ENCODE results near the gene SPPL3.

- no peak for TF ChIP-seq CTCF (IDR thresholded peaks at IDR 0.05; ENCODE audit: low read depth, low read length, missing input control)
- no peak for TF ChIP-seq GABPA (IDR thresholded peaks at IDR 0.05 in 1 of 2, conservative IDR thresholded peaks at IDR 0.05 in 1 of 2)
- TF ChIP-seq TAF1 (conservative IDR thresholded peaks at IDR 0.05), result no peak
- TF ChIP-seq REST (IDR thresholded peaks at IDR 0.05), result no peak
- no peak for TF ChIP-seq HNF4A (conservative IDR thresholded peaks at IDR 0.05)
- no peak for TF ChIP-seq ATF3 (IDR thresholded peaks at IDR 0.05)
- TF ChIP-seq FOXA1 (IDR thresholded peaks at IDR 0.05), result no peak
- no peak for TF ChIP-seq JUND (IDR thresholded peaks at IDR 0.05)
- TF ChIP-seq EGR1 (IDR thresholded peaks at IDR 0.05; ENCODE audit: low read depth in 2 of 2), result no peak
- no peak for TF ChIP-seq MAX (IDR thresholded peaks at IDR 0.05)
- TF ChIP-seq RAD21 (IDR thresholded peaks at IDR 0.05), result no peak
Observed at GRCh38 chr12:120909633-120910298, 5.6 kb upstream of the SPPL3 start.

All from liver (tissue), 3 donors.